ENCODE measurements around the gene PLEKHG3. TPM values are rescaled to one million over a fixed set of nuclear protein-coding genes. Genes with fewer than 3 reads are reported as not detected.

The PLEKHG3 gene
- total RNA-seq, 2 donors from 2014 or later: 29.4 to 37.7 TPM

GRCh38 chr14:64703395-64704142 is 655 bp upstream of the PLEKHG3 start:
- intact Hi-C loops (cut with DNase I): no loop called here
- no peak for ATAC-seq

GRCh38 chr14:64704743-64705380 is 638 bp downstream of the PLEKHG3 start:
- intact Hi-C loops (cut with DNase I): no loop called here
- no peak for DNase-seq
- ATAC-seq: peak; percentile 32 to 39

More at GRCh38 chr14:64703395-64704142, 655 bp upstream of the PLEKHG3 start:
- no peak for DNase-seq

- DNase-seq (no peak), ATAC-seq (peak; percentile 2 to 16)
- intact Hi-C loops (cut with DNase I): no loop called here
Observed at GRCh38 chr14:64705381-64706118, 1.3 kb downstream of the PLEKHG3 start.

GRCh38 chr14:64706119-64706592 is 1.9 kb downstream of the PLEKHG3 start:
- intact Hi-C loops (cut with DNase I): no loop called here
- no peak for DNase-seq
- no peak for ATAC-seq

- ATAC-seq (no peak), DNase-seq (no peak)
- intact Hi-C loops (cut with DNase I): no loop called here
Observed at GRCh38 chr14:64706593-64707193, 2.5 kb downstream of the PLEKHG3 start.

GRCh38 chr14:64707661-64708060 is 3.4 kb downstream of the PLEKHG3 start:
- DNase-seq (peak; percentile 6), ATAC-seq (peak in 1 of 2 donors; percentile 19)
- intact Hi-C loops (cut with DNase I): no loop called here

GRCh38 chr14:64708148-64709004 is 4.2 kb downstream of the PLEKHG3 start:
- intact Hi-C loops (cut with DNase I): no loop called here
- DNase-seq (peak; percentile 49), ATAC-seq (peak; percentile 6 to 18)

- intact Hi-C loops (cut with DNase I): no loop called here
- ATAC-seq: no peak
- peak; percentile 12 for DNase-seq
Observed at GRCh38 chr14:64709126-64709525, 4.9 kb downstream of the PLEKHG3 start.

GRCh38 chr14:64711039-64711438 is 6.8 kb downstream of the PLEKHG3 start:
- ATAC-seq (peak; percentile 39 to 67), DNase-seq (no peak)
- intact Hi-C loops (cut with DNase I): no loop called here

GRCh38 chr14:64713677-64714076 is 9.5 kb downstream of the PLEKHG3 start:
- ATAC-seq (no peak), DNase-seq (no peak)
- intact Hi-C loops (cut with DNase I): no loop called here

GRCh38 chr14:64714432-64715025 is 10.3 kb downstream of the PLEKHG3 start:
- no peak for DNase-seq
- intact Hi-C loops (cut with DNase I): no loop called here
- ATAC-seq: no peak

- intact Hi-C loops (cut with DNase I): no loop called here
- DNase-seq (no peak), ATAC-seq (peak in 1 of 2 donors; percentile 35)
Observed at GRCh38 chr14:64715146-64715627, 11.0 kb downstream of the PLEKHG3 start.

GRCh38 chr14:64715628-64716412 is 11.6 kb downstream of the PLEKHG3 start:
- ATAC-seq (peak; percentile 39 to 55), DNase-seq (no peak)
- intact Hi-C loops (cut with DNase I): no loop called here

- peak; percentile 13 to 21 for ATAC-seq
- no peak for DNase-seq
- intact Hi-C loops (cut with DNase I): no loop called here
Observed at GRCh38 chr14:64717870-64718269, 13.6 kb downstream of the PLEKHG3 start.

- intact Hi-C loops (cut with DNase I): no loop called here
- ATAC-seq: no peak
- no peak for DNase-seq
Observed at GRCh38 chr14:64718762-64719161, 14.5 kb downstream of the PLEKHG3 start.

GRCh38 chr14:64719601-64720000 is 15.4 kb downstream of the PLEKHG3 start:
- DNase-seq (no peak), ATAC-seq (no peak)
- intact Hi-C loops (cut with DNase I): no loop called here

- intact Hi-C loops (cut with DNase I): loop anchor here in 1 of 2 donors (5.0 kb wide), 1 partner anchor 37 kb away; no protein-coding TSS in a partner anchor
- ATAC-seq (peak in 1 of 2 donors; percentile 13), DNase-seq (no peak)
Observed at GRCh38 chr14:64720131-64720576, 15.9 kb downstream of the PLEKHG3 start.
